GM19463 (cell line): Measurements from ENCODE around the gene TMPRSS3.
A peak's percentile ranks its signal among the peaks of the same experiment; 100 is the strongest.

Source experiments
- ATAC-seq: cut with Tn5 transposase; IDR thresholded peaks from one replicate; pipeline ENCODE4 v1.9.1; 2021; ENCODE audit warnings: mild to moderate bottlenecking, moderate library complexity; ENCODE audit not compliant: unreplicated experiment

TMPRSS3 gene

GRCh38 chr21:42395905-42396651 lies at the start of gene TMPRSS3:
Gene TMPRSS3, minus strand, starts transcription at chr21:42396052. Its CDS starts 635 bp downstream, at chr21:42395417.
- no peak for ATAC-seq

DNA sequence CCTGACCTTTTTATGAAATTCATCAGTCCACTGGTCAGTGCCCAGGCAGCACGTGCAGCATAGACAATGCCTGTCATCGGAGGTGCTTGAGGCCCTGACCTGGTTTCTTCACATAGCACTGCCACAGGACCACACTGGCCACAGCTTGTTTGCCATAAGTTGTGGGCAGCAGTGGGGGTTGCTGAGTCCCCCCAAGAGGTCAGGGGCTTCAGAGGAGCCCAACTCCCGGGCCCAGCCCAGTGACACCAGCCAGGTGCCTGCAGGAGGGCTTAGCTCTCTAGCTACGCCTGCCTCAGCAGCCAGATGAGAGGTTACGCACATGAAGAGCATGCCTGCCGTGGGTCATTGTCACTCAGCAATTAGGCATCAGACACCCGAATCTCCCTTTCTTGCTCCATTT lies 49.5 kb upstream of the TMPRSS3 start:
- ATAC-seq, result no peak

DNA sequence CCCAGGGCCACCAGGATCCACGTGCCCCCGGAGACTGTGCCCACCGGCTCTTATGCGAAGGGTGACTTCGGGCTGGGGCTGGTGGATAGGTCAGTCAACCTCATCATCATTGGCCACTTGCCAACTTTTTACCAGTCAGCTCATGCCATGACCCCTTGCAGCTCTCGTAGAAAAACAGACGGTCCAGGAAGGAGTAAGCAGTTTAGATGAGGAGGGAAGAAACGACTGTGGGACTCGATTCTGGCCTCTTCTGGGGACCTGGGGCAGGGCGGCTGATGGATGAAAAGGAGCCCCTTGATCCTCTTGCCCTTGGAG lies 48.9 kb upstream of the TMPRSS3 start:
- ATAC-seq, result no peak

- ATAC-seq, result no peak
These were observed 48.3 kb upstream of the TMPRSS3 start for GRCh38 chr21:42443876-42444744.

DNA sequence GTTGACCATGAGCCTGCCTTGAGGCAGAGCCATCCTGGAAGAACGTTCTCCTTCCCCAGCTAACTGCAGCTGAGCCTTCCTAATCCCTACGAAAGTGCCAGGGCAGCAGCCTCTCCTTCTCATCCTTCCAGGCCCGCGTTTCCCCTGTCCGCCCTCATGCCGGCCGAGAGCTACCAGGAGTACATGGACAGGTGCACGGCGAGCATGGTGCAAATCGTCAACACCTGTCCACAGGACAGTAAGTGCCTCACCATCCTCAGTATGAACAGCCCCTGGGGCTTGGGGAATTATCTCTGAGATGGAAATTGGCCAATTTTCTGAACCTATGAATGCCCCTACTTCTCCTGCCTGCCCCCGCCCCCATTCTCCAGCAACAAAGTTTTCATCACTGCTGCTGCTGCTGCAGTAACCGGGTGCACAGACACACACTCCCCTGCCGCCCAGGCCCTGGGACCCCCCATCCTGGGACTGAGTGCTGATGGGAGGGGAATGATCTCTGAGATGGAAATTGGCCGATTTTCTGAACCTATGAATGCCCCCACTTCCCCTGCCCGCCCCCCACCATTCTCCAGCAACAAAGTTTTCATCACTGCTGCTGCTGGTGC lies 47.4 kb upstream of the TMPRSS3 start:
- no peak for ATAC-seq

GRCh38 chr21:42441963-42442362 lies 46.1 kb upstream of the TMPRSS3 start:
- ATAC-seq, result no peak

GRCh38 chr21:42440187-42440792 lies 44.4 kb upstream of the TMPRSS3 start:
- peak; percentile 82 for ATAC-seq

DNA sequence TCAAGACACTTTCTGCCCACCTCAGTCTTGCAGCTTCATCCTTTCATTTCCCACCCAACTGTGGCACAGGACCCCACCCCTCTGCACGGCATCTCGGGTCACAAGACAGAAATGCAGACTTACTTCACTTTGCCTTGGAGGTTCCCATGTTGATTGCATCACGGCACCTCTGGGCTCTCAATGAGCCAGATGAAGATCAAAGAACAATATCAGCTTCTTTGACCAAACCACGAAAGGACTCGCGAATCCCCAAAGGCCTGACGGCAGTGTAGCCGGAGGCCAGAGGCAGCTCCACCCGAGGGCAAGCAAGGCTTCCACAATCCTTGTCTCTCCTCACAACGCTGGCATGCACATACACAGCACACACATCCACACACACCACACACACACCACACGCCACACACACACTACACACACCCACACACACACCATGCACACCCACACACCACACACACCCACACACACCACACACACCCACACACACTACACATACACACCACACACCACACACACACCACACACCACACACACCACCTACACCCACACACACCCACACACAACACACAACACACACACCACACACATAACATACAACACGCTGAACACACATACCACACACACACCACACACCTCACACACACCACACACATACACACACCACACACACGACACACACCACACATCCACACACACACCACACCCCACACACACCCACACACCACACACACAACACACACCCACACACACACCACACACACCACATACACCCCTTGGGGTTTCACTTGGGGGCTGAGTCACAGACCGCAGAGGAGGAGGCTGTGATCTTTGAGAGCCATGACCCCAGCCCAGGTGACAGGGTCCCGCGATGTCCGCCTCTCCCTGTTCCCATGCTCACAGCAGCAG lies 43.7 kb upstream of the TMPRSS3 start:
- no peak for ATAC-seq

DNA sequence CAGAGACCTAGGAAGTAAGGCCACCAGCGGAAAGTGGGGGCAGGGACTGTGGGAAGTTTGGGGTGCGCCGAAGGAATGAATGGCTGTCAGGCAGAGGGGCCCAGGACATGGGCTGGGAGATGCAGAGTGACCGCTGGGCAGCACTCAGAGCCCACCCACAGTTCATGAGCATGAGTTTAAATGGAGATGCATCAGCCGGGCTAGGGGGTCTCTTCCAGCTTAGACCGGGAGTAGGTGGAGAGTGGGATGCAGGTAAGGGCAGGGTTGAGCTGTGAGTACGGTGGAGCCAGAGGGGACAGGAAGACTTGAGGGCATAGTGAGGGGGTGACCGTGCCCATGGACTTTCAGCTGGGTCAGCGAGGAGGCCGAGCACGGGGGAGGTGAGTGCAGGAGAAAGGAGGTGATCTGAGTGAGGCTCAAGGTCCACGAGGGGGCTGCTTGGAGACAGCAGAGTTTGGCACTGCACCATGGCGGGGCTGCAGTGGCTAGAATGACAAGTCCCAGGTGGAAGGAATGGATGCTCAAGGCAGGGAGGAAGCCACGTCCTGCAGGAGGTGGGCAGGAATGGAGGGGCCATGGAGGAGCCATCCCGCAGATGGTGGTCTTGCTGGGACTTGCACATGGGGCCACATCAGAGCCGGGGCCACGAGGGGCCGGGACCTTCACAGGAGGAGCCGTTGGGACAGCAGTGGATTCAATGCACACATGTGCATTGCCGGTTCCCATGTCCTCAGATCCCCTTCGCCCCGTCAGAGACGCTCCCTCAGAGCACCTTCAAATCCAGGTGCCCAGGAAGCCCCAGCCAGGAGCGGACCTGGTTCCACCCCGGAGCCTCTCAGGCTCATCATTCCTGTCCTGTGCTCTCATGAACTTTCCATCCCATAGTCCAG lies 42.7 kb upstream of the TMPRSS3 start:
- no peak for ATAC-seq

- no peak for ATAC-seq
These were observed 41.9 kb upstream of the TMPRSS3 start for GRCh38 chr21:42437786-42438185.

DNA sequence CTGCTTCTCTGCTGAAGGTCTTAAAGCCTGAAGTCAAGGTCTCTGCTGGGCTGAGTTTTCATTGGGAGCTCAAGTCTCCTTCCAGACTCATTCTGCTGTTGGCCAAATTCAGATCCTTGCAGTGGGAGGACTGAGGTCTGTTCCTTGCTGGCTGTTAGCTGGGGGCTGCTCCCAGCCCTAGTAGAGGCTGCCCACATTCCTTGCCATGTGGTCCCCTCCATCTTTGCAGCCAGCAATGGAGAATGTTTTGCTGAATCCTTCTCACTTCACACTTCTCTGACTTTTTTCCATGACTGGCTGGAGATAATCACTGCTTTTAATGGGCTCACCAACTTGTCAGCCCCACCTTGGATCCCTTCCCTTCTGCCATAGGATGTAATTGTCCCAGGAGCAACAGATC lies 41.1 kb upstream of the TMPRSS3 start:
- ATAC-seq, result no peak

DNA sequence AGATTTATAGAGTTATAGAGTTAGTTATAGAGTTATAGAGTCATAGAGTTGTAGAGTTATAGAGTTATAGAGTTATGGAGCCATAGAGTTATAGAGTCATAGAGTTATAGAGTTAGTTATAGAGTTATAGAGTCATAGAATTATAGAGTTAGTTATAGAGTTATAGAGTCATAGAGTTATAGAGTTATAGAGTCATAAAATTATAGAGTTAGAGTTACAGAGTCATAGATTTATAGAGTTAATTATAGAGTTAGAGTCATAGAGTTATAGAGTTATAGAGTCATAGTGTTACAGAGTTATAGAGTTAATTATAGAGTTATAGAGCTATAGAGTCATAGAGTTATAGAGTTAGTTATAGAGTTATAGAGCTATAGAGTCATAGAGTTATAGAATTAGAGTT lies 40.0 kb upstream of the TMPRSS3 start:
- no peak for ATAC-seq

GRCh38 chr21:42435401-42435800 lies 39.5 kb upstream of the TMPRSS3 start:
- ATAC-seq, result no peak

DNA sequence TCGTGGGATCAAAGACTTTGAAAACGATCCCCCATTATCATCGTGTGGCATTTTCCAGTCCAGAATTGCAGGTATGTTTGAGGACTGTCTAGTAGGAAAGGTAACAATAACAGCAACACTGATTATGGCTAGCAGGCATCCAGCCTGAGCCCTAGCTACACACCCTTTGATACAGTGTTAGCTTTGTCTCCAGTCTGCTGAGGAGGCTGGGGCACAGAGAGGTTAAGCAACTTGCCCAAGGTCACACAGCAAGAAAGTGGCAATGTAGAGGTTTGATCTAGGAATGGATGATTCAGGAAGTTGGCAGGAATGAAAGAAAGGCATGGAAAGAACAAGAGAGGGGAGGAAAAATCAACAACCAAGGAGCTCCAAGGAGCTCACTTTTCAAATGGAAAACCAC lies 39.0 kb upstream of the TMPRSS3 start:
- no peak for ATAC-seq

- ATAC-seq, result no peak
These were observed 38.2 kb upstream of the TMPRSS3 start for GRCh38 chr21:42433946-42434551.

- ATAC-seq, result no peak
These were observed 36.8 kb upstream of the TMPRSS3 start for GRCh38 chr21:42432695-42433094.

DNA sequence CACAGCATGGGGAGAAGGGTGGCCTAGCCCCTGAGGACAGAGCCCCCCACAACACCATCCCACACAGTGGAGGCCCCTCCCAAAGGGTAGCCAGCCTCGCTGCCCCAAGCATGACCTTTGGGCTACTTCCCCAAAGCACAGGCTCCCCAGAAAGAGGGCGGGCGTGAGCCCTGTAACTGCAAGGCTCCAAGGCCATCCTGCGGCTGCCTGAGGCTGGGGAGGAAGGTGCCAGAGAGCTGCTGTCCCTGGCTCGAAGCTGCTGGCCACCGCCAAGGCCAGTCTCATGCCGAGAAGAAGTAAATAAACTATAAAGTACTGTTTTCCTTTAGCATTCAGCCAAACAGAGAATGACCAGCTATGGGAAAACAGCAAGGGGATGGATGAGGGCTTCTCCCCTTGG lies 35.3 kb upstream of the TMPRSS3 start:
- ATAC-seq, result no peak

DNA sequence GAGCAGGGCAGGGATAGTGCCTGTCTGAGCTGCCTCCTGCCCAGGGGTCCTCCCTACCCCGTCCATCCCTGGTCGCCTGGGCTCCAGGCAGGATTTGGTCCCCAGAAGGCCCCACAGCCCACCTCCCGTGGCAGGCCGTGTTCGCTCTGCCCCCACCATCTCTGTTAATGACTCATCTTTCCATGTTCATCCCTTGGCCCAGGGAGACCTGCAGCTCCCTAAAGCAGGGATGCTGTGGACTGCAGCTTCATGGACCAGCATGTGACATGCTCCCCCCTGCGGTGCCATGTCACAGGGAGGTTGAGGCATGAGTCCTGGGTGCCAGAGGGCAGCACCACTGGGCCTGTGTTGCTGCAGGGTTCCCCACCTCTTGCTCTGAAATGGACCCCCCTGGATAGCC lies 34.7 kb upstream of the TMPRSS3 start:
- ATAC-seq, result no peak

DNA sequence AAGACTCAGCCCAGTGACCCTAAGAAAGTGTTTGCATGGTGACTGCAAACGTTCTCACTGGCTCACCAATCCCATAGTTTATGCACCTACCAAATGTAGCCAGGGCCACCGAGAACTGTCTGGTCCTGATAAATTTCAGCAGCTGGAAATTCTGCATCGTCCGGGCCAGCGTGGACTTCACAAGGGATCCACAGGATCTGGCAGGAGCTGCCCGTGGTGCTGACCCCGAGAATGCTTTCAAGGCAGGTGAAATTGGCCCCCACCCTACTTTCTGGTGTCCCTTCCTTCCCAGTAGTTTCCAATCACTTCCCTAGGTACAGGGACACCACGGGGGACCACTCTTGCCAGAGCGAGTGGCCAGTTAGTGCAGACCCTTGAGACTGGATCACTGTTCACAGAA lies 34.0 kb upstream of the TMPRSS3 start:
- ATAC-seq, result no peak
